ENCODE results near the gene WDR11.
"Not testable (repeated sequence)": the region's sequence is repeated elsewhere in the genome, so short reads cannot be mapped to it uniquely, and the experiment has no call there.

GRCh38 chr10:120923886-120924285, 72.7 kb downstream of the WDR11 start:
- not testable (repeated sequence) for TF ChIP-seq CTCF, POLR2A (IDR thresholded peaks at IDR 0.05)

Measured in right lobe of liver (tissue), 4 donors.